ENCODE data around the gene C16orf90. TPM values are rescaled to one million over a fixed set of nuclear protein-coding genes. Genes with fewer than 3 reads are reported as not detected.
A peak's percentile ranks its signal among the peaks of the same experiment; 100 is the strongest.

C16orf90 gene
- total RNA-seq, 2 experiments from 2014 or later = not detected

DNA sequence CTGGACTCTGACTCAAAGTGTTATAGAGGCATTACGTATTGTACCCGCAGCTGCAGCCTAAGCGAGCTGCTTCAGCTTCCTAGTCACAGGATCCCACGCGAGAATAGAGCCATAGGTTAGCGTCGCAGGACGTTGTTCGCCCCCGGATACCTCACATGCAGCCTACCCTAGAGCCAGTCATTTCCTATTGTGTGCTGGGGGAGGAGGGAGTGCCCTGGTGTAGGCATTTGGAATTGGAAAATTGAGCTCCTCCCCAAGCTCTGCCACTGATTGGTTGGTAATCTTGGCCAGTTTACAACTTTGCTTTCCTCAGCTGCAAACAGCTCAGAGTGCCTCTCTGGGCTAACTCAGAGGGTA, 51.3 kb downstream of the C16orf90 start:
- H3K4me1 Mint-ChIP-seq = peaks cover 16% of the 10 kb centered on the region
- H3K27ac Mint-ChIP-seq = peak overlapping the region; percentile 95
- H3K36me3 Mint-ChIP-seq = peaks cover 40% of the 10 kb centered on the region
- peak overlapping the region; percentile 97 for H3K4me3 Mint-ChIP-seq
- peaks cover 6% of the 10 kb centered on the region for H3K27me3 Mint-ChIP-seq
- DNase-seq = peak; percentile 55
- H3K9me3 Mint-ChIP-seq = peaks cover 6% of the 10 kb centered on the region

Other genes starting within 250 kb of the C16orf90 start
- gene MEFV, start 238.9 kb downstream of the C16orf90 start, total RNA-seq = under 1 TPM; 0.08 to 0.12 TPM
- 10 to 100 TPM; 29.7 to 30.5 TPM for gene ZNF263, start 212.0 kb downstream of the C16orf90 start, total RNA-seq
- 1 to 10 TPM; 4.8 to 5.3 TPM for gene TIGD7, start 190.1 kb downstream of the C16orf90 start, total RNA-seq
- 10 to 100 TPM; 34.2 to 35.5 TPM for gene ZNF75A, start 190.0 kb downstream of the C16orf90 start, total RNA-seq
- gene OR2C1, start 139.6 kb downstream of the C16orf90 start, total RNA-seq = not detected
- 10 to 100 TPM; 14.0 to 16.7 TPM for gene ZSCAN32, start 94.5 kb downstream of the C16orf90 start, total RNA-seq
- 10 to 100 TPM in 1 of 2 experiments, 1 to 10 TPM in 1; 9.8 to 10.5 TPM for gene ZNF174, start 94.3 kb downstream of the C16orf90 start, total RNA-seq
- gene ZNF597, start 52.0 kb downstream of the C16orf90 start, total RNA-seq = 1 to 10 TPM; 2.7 TPM
- 10 to 100 TPM; 37.5 to 38.2 TPM for gene NAA60, start 51.8 kb downstream of the C16orf90 start, total RNA-seq
- gene CLUAP1, start 5.5 kb upstream of the C16orf90 start, total RNA-seq = 10 to 100 TPM in 1 of 2 experiments, 1 to 10 TPM in 1; 8.8 to 10.1 TPM
- 10 to 100 TPM; 12.3 to 12.5 TPM for gene NLRC3, start 81.9 kb upstream of the C16orf90 start, total RNA-seq
- gene SLX4, start 116.1 kb upstream of the C16orf90 start, total RNA-seq = 1 to 10 TPM; 9.1 to 9.3 TPM
- 1 to 10 TPM; 4.6 to 5.8 TPM for gene DNASE1, start 159.2 kb upstream of the C16orf90 start, total RNA-seq
- 100 to 1,000 TPM; 366 to 377 TPM for gene TRAP1, start 222.0 kb upstream of the C16orf90 start, total RNA-seq